GM12872 (cell line): ENCODE data around the gene DNAJC5G.

Experiments
- CTCF ChIP-seq: IDR thresholded peaks from 3 replicates; pipeline ENCODE4 v1.5.1; 2011; ENCODE audit warnings: low read depth, mild to moderate bottlenecking, low read length, moderate library complexity; ENCODE audit not compliant: insufficient read depth

The DNAJC5G gene

GRCh38 chr2:27309651-27310050, 34.4 kb downstream of the DNAJC5G start:
- TF ChIP-seq CTCF = no peak

GRCh38 chr2:27312152-27312551, 36.9 kb downstream of the DNAJC5G start:
- TF ChIP-seq CTCF = no peak

- no peak for TF ChIP-seq CTCF
Measured at GRCh38 chr2:27313882-27314645, 38.8 kb downstream of the DNAJC5G start.

- TF ChIP-seq CTCF = no peak
Measured at GRCh38 chr2:27314709-27315108, 39.5 kb downstream of the DNAJC5G start.

- no peak for TF ChIP-seq CTCF
Measured at GRCh38 chr2:27315122-27315521, 39.9 kb downstream of the DNAJC5G start.

GRCh38 chr2:27316655-27317412, 41.6 kb downstream of the DNAJC5G start:
- no peak for TF ChIP-seq CTCF

GRCh38 chr2:27320958-27321543, 45.8 kb downstream of the DNAJC5G start:
- TF ChIP-seq CTCF = no peak
